ENCODE measurements around the gene MNT.

Gene MNT

GRCh38 chr17:2377659-2378058, 23.2 kb downstream of the MNT start:
- Histone ChIP-seq H2BK5ac (ENCODE audit: low read length) (no peak overlapping the region), H3K4me3 (ENCODE audit: low read length) (no peak overlapping the region), H4K8ac (ENCODE audit: low read depth, low read length) (no peak overlapping the region), H2AK5ac (ENCODE audit: low read length) (no peak overlapping the region), H3K4ac (ENCODE audit: low read depth, low read length) (no peak overlapping the region), H3K79me1 (ENCODE audit: low read length) (no peaks in the 10 kb centered on the region), H2BK15ac (replicated peaks; ENCODE audit: low read depth) (no peak overlapping the region), H3K27me3 (ENCODE audit: insufficient read depth, low read length, poor library complexity) (no peaks in the 10 kb centered on the region), H3K27ac (ENCODE audit: low read depth, low read length) (no peak overlapping the region), H3K9ac (ENCODE audit: low read length) (no peak overlapping the region), H3K4me2 (ENCODE audit: low read length) (no peak overlapping the region), H3K79me2 (ENCODE audit: control insufficient read depth, insufficient read depth, low read length) (no peaks in the 10 kb centered on the region), H3K23ac (ENCODE audit: low read length) (no peak overlapping the region), H3K18ac (ENCODE audit: low read length) (no peak overlapping the region), H3K4me1 (ENCODE audit: control insufficient read depth, low read depth, low read length) (no peaks in the 10 kb centered on the region), H4K5ac (ENCODE audit: low read length) (no peak overlapping the region), H2BK120ac (ENCODE audit: low read depth, low read length) (no peak overlapping the region), H3K36me3 (ENCODE audit: control insufficient read depth, insufficient read depth, low read length) (no peaks in the 10 kb centered on the region), H3K56ac (ENCODE audit: low read length) (no peak overlapping the region)
- no peak for DNase-seq
- WGBS (ENCODE audit: extremely low coverage, insufficient coverage, low lambda C conversion rate) = no CpG with 5 or more reads among the region's 10 CpGs

GRCh38 chr17:2376107-2376506, 24.8 kb downstream of the MNT start:
- H3K27me3 ChIP-seq (ENCODE audit: insufficient read depth, low read length, poor library complexity) = no peaks in the 10 kb centered on the region
- WGBS (ENCODE audit: extremely low coverage, insufficient coverage, low lambda C conversion rate) = no CpG with 5 or more reads among the region's 14 CpGs
- H3K9ac ChIP-seq (ENCODE audit: low read length) = no peak overlapping the region
- H2AK5ac ChIP-seq (ENCODE audit: low read length) = no peak overlapping the region
- no peaks in the 10 kb centered on the region for H3K36me3 ChIP-seq (ENCODE audit: control insufficient read depth, insufficient read depth, low read length)
- H3K4me2 ChIP-seq (ENCODE audit: low read length) = no peak overlapping the region
- H3K27ac ChIP-seq (ENCODE audit: low read depth, low read length) = no peak overlapping the region
- no peak overlapping the region for H3K23ac ChIP-seq (ENCODE audit: low read length)
- H2BK15ac ChIP-seq (replicated peaks; ENCODE audit: low read depth) = no peak overlapping the region
- H3K4me1 ChIP-seq (ENCODE audit: control insufficient read depth, low read depth, low read length) = no peaks in the 10 kb centered on the region
- H3K4me3 ChIP-seq (ENCODE audit: low read length) = no peak overlapping the region
- no peak overlapping the region for H3K56ac ChIP-seq (ENCODE audit: low read length)
- no peaks in the 10 kb centered on the region for H3K79me1 ChIP-seq (ENCODE audit: low read length)
- no peak overlapping the region for H3K18ac ChIP-seq (ENCODE audit: low read length)
- no peak overlapping the region for H2BK5ac ChIP-seq (ENCODE audit: low read length)
- no peak overlapping the region for H2BK120ac ChIP-seq (ENCODE audit: low read depth, low read length)
- no peaks in the 10 kb centered on the region for H3K79me2 ChIP-seq (ENCODE audit: control insufficient read depth, insufficient read depth, low read length)
- H3K4ac ChIP-seq (ENCODE audit: low read depth, low read length) = no peak overlapping the region
- H4K8ac ChIP-seq (ENCODE audit: low read depth, low read length) = no peak overlapping the region
- H4K5ac ChIP-seq (ENCODE audit: low read length) = no peak overlapping the region
- no peak for DNase-seq

DNA sequence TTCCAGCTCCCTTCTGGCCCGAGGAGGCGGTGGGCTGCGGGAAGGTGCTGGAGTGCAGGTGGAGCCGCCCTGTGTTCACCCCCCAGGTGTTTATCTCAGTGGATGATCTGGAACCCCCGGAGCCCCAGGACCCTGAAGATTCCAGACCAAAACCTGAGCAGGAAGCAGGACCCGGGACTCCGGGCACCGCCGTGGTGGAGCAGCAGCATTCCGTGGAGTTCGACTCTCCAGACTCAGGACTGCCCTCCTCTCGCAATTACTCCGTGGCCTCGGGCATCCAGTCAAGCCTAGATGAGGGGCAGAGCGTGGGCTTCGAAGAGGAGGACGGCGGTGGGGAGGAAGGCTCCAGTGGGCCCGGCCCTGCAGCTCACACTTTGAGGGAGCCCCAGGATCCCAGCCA, 25.5 kb downstream of the MNT start:
- WGBS (ENCODE audit: extremely low coverage, insufficient coverage, low lambda C conversion rate) = no CpG with 5 or more reads among the region's 19 CpGs
- no peak overlapping the region for H3K9ac ChIP-seq (ENCODE audit: low read length)
- no peak overlapping the region for H3K23ac ChIP-seq (ENCODE audit: low read length)
- no peak overlapping the region for H2BK15ac ChIP-seq (replicated peaks; ENCODE audit: low read depth)
- no peak overlapping the region for H2BK5ac ChIP-seq (ENCODE audit: low read length)
- no peak overlapping the region for H2BK120ac ChIP-seq (ENCODE audit: low read depth, low read length)
- no peaks in the 10 kb centered on the region for H3K36me3 ChIP-seq (ENCODE audit: control insufficient read depth, insufficient read depth, low read length)
- no peaks in the 10 kb centered on the region for H3K4me1 ChIP-seq (ENCODE audit: control insufficient read depth, low read depth, low read length)
- H3K4me2 ChIP-seq (ENCODE audit: low read length) = no peak overlapping the region
- no peak overlapping the region for H2AK5ac ChIP-seq (ENCODE audit: low read length)
- no peaks in the 10 kb centered on the region for H3K79me2 ChIP-seq (ENCODE audit: control insufficient read depth, insufficient read depth, low read length)
- H3K4ac ChIP-seq (ENCODE audit: low read depth, low read length) = no peak overlapping the region
- H3K27ac ChIP-seq (ENCODE audit: low read depth, low read length) = no peak overlapping the region
- no peak for DNase-seq
- no peak overlapping the region for H4K5ac ChIP-seq (ENCODE audit: low read length)
- no peaks in the 10 kb centered on the region for H3K27me3 ChIP-seq (ENCODE audit: insufficient read depth, low read length, poor library complexity)
- H3K4me3 ChIP-seq (ENCODE audit: low read length) = no peak overlapping the region
- no peaks in the 10 kb centered on the region for H3K79me1 ChIP-seq (ENCODE audit: low read length)
- no peak overlapping the region for H3K56ac ChIP-seq (ENCODE audit: low read length)
- no peak overlapping the region for H3K18ac ChIP-seq (ENCODE audit: low read length)
- H4K8ac ChIP-seq (ENCODE audit: low read depth, low read length) = no peak overlapping the region

GRCh38 chr17:2374549-2375285, 26.1 kb downstream of the MNT start:
- Histone ChIP-seq H3K79me1 (ENCODE audit: low read length) (no peaks in the 10 kb centered on the region), H2BK5ac (ENCODE audit: low read length) (no peak overlapping the region), H3K79me2 (ENCODE audit: control insufficient read depth, insufficient read depth, low read length) (no peaks in the 10 kb centered on the region), H3K27me3 (ENCODE audit: insufficient read depth, low read length, poor library complexity) (no peaks in the 10 kb centered on the region), H3K9ac (ENCODE audit: low read length) (no peak overlapping the region), H3K4me2 (ENCODE audit: low read length) (no peak overlapping the region), H2BK120ac (ENCODE audit: low read depth, low read length) (no peak overlapping the region), H4K5ac (ENCODE audit: low read length) (no peak overlapping the region), H2AK5ac (ENCODE audit: low read length) (no peak overlapping the region), H3K27ac (ENCODE audit: low read depth, low read length) (no peak overlapping the region), H3K4ac (ENCODE audit: low read depth, low read length) (no peak overlapping the region), H3K56ac (ENCODE audit: low read length) (no peak overlapping the region), H3K4me1 (ENCODE audit: control insufficient read depth, low read depth, low read length) (no peaks in the 10 kb centered on the region), H2BK15ac (replicated peaks; ENCODE audit: low read depth) (no peak overlapping the region), H3K36me3 (ENCODE audit: control insufficient read depth, insufficient read depth, low read length) (no peaks in the 10 kb centered on the region), H3K4me3 (ENCODE audit: low read length) (no peak overlapping the region), H3K23ac (ENCODE audit: low read length) (no peak overlapping the region), H3K18ac (ENCODE audit: low read length) (no peak overlapping the region), H4K8ac (ENCODE audit: low read depth, low read length) (no peak overlapping the region)
- WGBS (ENCODE audit: extremely low coverage, insufficient coverage, low lambda C conversion rate) = no CpG with 5 or more reads among the region's 11 CpGs
- DNase-seq = no peak

DNA sequence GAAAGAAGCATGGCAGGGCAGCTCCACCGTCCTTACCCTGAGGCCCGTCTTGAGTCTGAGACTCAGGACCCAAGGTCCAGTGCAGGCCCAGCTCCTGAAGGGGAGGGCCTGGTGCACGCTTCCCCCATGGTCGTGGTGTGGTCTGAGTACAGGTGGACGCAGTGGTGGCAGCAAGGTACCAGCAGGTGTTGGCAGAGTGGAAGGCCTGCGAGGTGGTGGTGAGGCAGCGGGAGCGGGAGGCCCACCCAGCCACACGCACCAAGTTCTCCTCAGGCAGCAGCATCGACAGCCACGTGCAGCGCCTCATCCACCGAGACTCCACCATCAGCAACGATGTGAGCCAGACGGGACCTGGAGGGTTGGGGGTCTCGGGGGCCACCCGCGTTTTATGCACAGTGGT, 27.7 kb downstream of the MNT start:
- Histone ChIP-seq H3K36me3 (ENCODE audit: control insufficient read depth, insufficient read depth, low read length) (no peaks in the 10 kb centered on the region), H2AK5ac (ENCODE audit: low read length) (no peak overlapping the region), H2BK120ac (ENCODE audit: low read depth, low read length) (no peak overlapping the region), H4K8ac (ENCODE audit: low read depth, low read length) (no peak overlapping the region), H3K79me1 (ENCODE audit: low read length) (no peaks in the 10 kb centered on the region), H2BK15ac (replicated peaks; ENCODE audit: low read depth) (no peak overlapping the region), H3K9ac (ENCODE audit: low read length) (no peak overlapping the region), H3K27me3 (ENCODE audit: insufficient read depth, low read length, poor library complexity) (no peaks in the 10 kb centered on the region), H3K4me1 (ENCODE audit: control insufficient read depth, low read depth, low read length) (no peaks in the 10 kb centered on the region), H3K23ac (ENCODE audit: low read length) (no peak overlapping the region), H3K4me3 (ENCODE audit: low read length) (no peak overlapping the region), H2BK5ac (ENCODE audit: low read length) (no peak overlapping the region), H3K56ac (ENCODE audit: low read length) (no peak overlapping the region), H3K4me2 (ENCODE audit: low read length) (no peak overlapping the region), H3K18ac (ENCODE audit: low read length) (no peak overlapping the region), H3K4ac (ENCODE audit: low read depth, low read length) (no peak overlapping the region), H4K5ac (ENCODE audit: low read length) (no peak overlapping the region), H3K79me2 (ENCODE audit: control insufficient read depth, insufficient read depth, low read length) (no peaks in the 10 kb centered on the region), H3K27ac (ENCODE audit: low read depth, low read length) (no peak overlapping the region)
- no CpG with 5 or more reads among the region's 18 CpGs for WGBS (ENCODE audit: extremely low coverage, insufficient coverage, low lambda C conversion rate)
- DNase-seq = no peak

DNA sequence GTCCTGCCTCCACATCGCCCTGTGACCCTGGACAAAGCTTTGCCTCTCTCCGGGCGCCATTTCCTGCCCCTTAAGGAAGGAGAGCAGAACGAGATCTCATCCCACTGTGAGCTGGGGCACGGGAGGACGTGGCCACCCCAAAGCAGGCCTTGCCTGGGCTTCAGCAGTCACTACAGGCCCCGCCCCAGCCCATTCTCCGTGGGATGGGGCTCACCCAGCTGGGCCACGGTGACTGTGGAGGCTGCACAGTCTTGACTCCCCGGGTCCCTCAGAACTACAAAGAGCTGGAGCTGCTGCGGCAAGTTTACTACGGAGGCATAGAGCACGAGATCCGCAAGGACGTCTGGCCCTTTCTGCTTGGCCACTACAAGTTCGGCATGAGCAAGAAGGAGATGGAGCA, 28.2 kb downstream of the MNT start:
- H3K4me3 ChIP-seq (ENCODE audit: low read length) = no peak overlapping the region
- no peak overlapping the region for H3K18ac ChIP-seq (ENCODE audit: low read length)
- no peak for DNase-seq
- no peak overlapping the region for H2AK5ac ChIP-seq (ENCODE audit: low read length)
- no peak overlapping the region for H2BK15ac ChIP-seq (replicated peaks; ENCODE audit: low read depth)
- H3K23ac ChIP-seq (ENCODE audit: low read length) = no peak overlapping the region
- no peak overlapping the region for H2BK5ac ChIP-seq (ENCODE audit: low read length)
- no peaks in the 10 kb centered on the region for H3K36me3 ChIP-seq (ENCODE audit: control insufficient read depth, insufficient read depth, low read length)
- H3K4ac ChIP-seq (ENCODE audit: low read depth, low read length) = no peak overlapping the region
- H2BK120ac ChIP-seq (ENCODE audit: low read depth, low read length) = no peak overlapping the region
- no peak overlapping the region for H4K5ac ChIP-seq (ENCODE audit: low read length)
- H3K56ac ChIP-seq (ENCODE audit: low read length) = no peak overlapping the region
- no peaks in the 10 kb centered on the region for H3K27me3 ChIP-seq (ENCODE audit: insufficient read depth, low read length, poor library complexity)
- H4K8ac ChIP-seq (ENCODE audit: low read depth, low read length) = no peak overlapping the region
- no CpG with 5 or more reads among the region's 16 CpGs for WGBS (ENCODE audit: extremely low coverage, insufficient coverage, low lambda C conversion rate)
- H3K4me1 ChIP-seq (ENCODE audit: control insufficient read depth, low read depth, low read length) = no peaks in the 10 kb centered on the region
- H3K79me1 ChIP-seq (ENCODE audit: low read length) = no peaks in the 10 kb centered on the region
- no peak overlapping the region for H3K27ac ChIP-seq (ENCODE audit: low read depth, low read length)
- no peak overlapping the region for H3K4me2 ChIP-seq (ENCODE audit: low read length)
- H3K9ac ChIP-seq (ENCODE audit: low read length) = no peak overlapping the region
- no peaks in the 10 kb centered on the region for H3K79me2 ChIP-seq (ENCODE audit: control insufficient read depth, insufficient read depth, low read length)
